GM23338 (cell line): Measurements from ENCODE around the gene LBX1. TPM values are rescaled to one million over a fixed set of nuclear protein-coding genes. Genes with fewer than 3 reads are reported as not detected.

Experiments used
- ATAC-seq: fragments of 200-7000 bp; cut with Tn5 transposase; 3 replicates; pipeline ENCODE4 v1.9.1; 2020
- DNase-seq: peaks from one replicate; pipeline ENCODE4 v3.0.0-alpha.2; 2015; ENCODE audit warnings: low spot score
- H2AFZ ChIP-seq: fragments of 200-600 bp; sonication (generic); 2 replicates; pipeline ENCODE4 v1.8.0; 2016; ENCODE audit warnings: antibody characterized with exemption, mild to moderate bottlenecking, moderate library complexity
- H3F3A ChIP-seq: fragments of 200-600 bp; sonication (generic); replicated peaks from 2 replicates; pipeline ENCODE4 v1.8.0; 2017; ENCODE audit warnings: antibody characterized with exemption, mixed run types, low read depth
- H3K27ac ChIP-seq: fragments of 200-600 bp; sonication (generic); 2 replicates; pipeline ENCODE4 v1.6.1; 2016; ENCODE audit warnings: low read depth
- H3K27me3 ChIP-seq: fragments of 200-600 bp; sonication (generic); 2 replicates; pipeline ENCODE4 v1.8.0; 2016; ENCODE audit warnings: mild to moderate bottlenecking, mixed run types, moderate library complexity; ENCODE audit not compliant: insufficient read depth
- H3K36me3 ChIP-seq: fragments of 200-600 bp; sonication (generic); 2 replicates; pipeline ENCODE4 v1.8.0; 2016; ENCODE audit warnings: mild to moderate bottlenecking; ENCODE audit not compliant: insufficient read depth
- H3K4me1 ChIP-seq: fragments of 200-600 bp; sonication (generic); 2 replicates; pipeline ENCODE4 v1.8.0; 2016; ENCODE audit warnings: mild to moderate bottlenecking, moderate library complexity; ENCODE audit not compliant: insufficient read depth
- H3K4me2 ChIP-seq: fragments of 200-600 bp; sonication (generic); 2 replicates; pipeline ENCODE4 v1.7.1; 2017; ENCODE audit warnings: mixed run types
- H3K4me3 ChIP-seq: fragments of 200-600 bp; sonication (generic); 2 replicates; pipeline ENCODE4 v1.6.1; 2016; ENCODE audit warnings: mixed run types
- H3K79me2 ChIP-seq: fragments of 200-600 bp; sonication (generic); replicated peaks from 2 replicates; pipeline ENCODE4 v1.8.0; 2017; ENCODE audit warnings: mild to moderate bottlenecking; ENCODE audit not compliant: insufficient read depth
- H3K9me2 ChIP-seq: fragments of 200-600 bp; sonication (generic); 2 replicates; pipeline ENCODE4 v1.8.0; 2017; ENCODE audit not compliant: insufficient read depth
- H4K20me1 ChIP-seq: fragments of 200-600 bp; sonication (generic); replicated peaks from 2 replicates; pipeline ENCODE4 v1.8.0; 2017; ENCODE audit warnings: mild to moderate bottlenecking; ENCODE audit not compliant: insufficient read depth
- H3K27ac Mint-ChIP-seq: 2 replicates; pipeline ENCODE4 v1.8.0; 2020; ENCODE audit warnings: inconsistent platforms, mild to moderate bottlenecking, moderate library complexity, mixed read lengths
- H3K27me3 Mint-ChIP-seq: 3 replicates; pipeline ENCODE4 v1.8.0; 2022; ENCODE audit warnings: low read depth, mild to moderate bottlenecking, moderate library complexity, mixed read lengths, inconsistent platforms; ENCODE audit not compliant: insufficient read depth, poor library complexity
- H3K36me3 Mint-ChIP-seq: 3 replicates; pipeline ENCODE4 v1.8.0; 2021; ENCODE audit warnings: low read depth, mild to moderate bottlenecking, inconsistent platforms, moderate library complexity, mixed read lengths
- H3K4me1 Mint-ChIP-seq: 3 replicates; pipeline ENCODE4 v1.8.0; 2020; ENCODE audit warnings: mild to moderate bottlenecking, inconsistent platforms, mixed read lengths
- H3K4me3 Mint-ChIP-seq: 3 replicates; pipeline ENCODE4 v1.8.0; 2021; ENCODE audit warnings: moderate library complexity, mild to moderate bottlenecking, inconsistent platforms, mixed read lengths
- H3K9me3 Mint-ChIP-seq: 3 replicates; pipeline ENCODE4 v1.8.0; 2020; ENCODE audit warnings: moderate library complexity, mild to moderate bottlenecking, inconsistent platforms, mixed read lengths
- ETS1 ChIP-seq: IDR thresholded peaks from 2 replicates; pipeline ENCODE4 v1.6.1; 2016; ENCODE audit warnings: antibody characterized with exemption
- EZH2 ChIP-seq: fragments of 200-600 bp; sonication (generic); IDR thresholded peaks from one replicate; pipeline ENCODE4 v1.8.0; 2017; ENCODE audit warnings: antibody characterized with exemption, mild to moderate bottlenecking, low read depth; ENCODE audit not compliant: unreplicated experiment
- REST ChIP-seq: IDR thresholded peaks from one replicate; pipeline ENCODE4 v1.6.1; 2018; ENCODE audit warnings: antibody characterized with exemption; ENCODE audit not compliant: unreplicated experiment
- polyA plus RNA-seq: library from polyadenylated mRNA; unstranded; fragments of >200 nt; fragmentation: Nextera tagmentation; extraction: Ambion mirVana; gene quantifications from 2 replicates; pipeline ENCODE4 v1.2.1, GENCODE V29; 2016
- total RNA-seq: library from RNA; depleted of rRNA; stranded (reverse); fragments of >200 nt; shearing (Covaris generic); gene quantifications from 2 replicates; pipeline ENCODE4 v1.2.3, GENCODE V29; 2014

The LBX1 gene
- total and polyA plus RNA-seq, 2 experiments from 2014 or later, result not detected

GRCh38 chr10:101233863-101234262 is 4.6 kb upstream of the LBX1 start:
- Mint-ChIP-seq H3K9me3 (peaks cover 8% of the 10 kb centered on the region; the same call in 2 of the 3 replicates), H3K27me3 (peaks cover 98% of the 10 kb centered on the region)
- no peak for ATAC-seq

GRCh38 chr10:101233443-101233842 is 4.2 kb upstream of the LBX1 start:
- H3F3A ChIP-seq, result peaks cover 14% of the 10 kb centered on the region; the same call in 1 of the 2 replicates
- no peaks in the 10 kb centered on the region for H3K36me3 ChIP-seq
- H3K27me3 ChIP-seq, result peaks cover 100% of the 10 kb centered on the region
- Mint-ChIP-seq H3K9me3 (peaks cover 8% of the 10 kb centered on the region; the same call in 2 of the 3 replicates), H3K4me1 (peaks cover 29% of the 10 kb centered on the region), H3K27ac (no peak overlapping the region), H3K36me3 (no peaks in the 10 kb centered on the region), H3K4me3 (no peak overlapping the region; the same call in 2 of the 3 replicates), H3K27me3 (peaks cover 97% of the 10 kb centered on the region)
- no peaks in the 10 kb centered on the region for H3K9me2 ChIP-seq
- H3K4me2 ChIP-seq, result no peak overlapping the region
- H3K4me3 ChIP-seq, result no peak overlapping the region
- peaks cover 15% of the 10 kb centered on the region for H4K20me1 ChIP-seq
- H2AFZ ChIP-seq, result no peak overlapping the region
- no peaks in the 10 kb centered on the region for H3K79me2 ChIP-seq
- peaks cover 35% of the 10 kb centered on the region; the same call in 1 of the 2 replicates for H3K4me1 ChIP-seq
- no peak for DNase-seq
- no peak overlapping the region for H3K27ac ChIP-seq
- no peak for ATAC-seq
- peak; percentile 48 for TF ChIP-seq EZH2
- no peak for TF ChIP-seq ETS1

More at GRCh38 chr10:101233863-101234262, 4.6 kb upstream of the LBX1 start:
- H3F3A ChIP-seq, result peaks cover 14% of the 10 kb centered on the region; the same call in 1 of the 2 replicates
- peak; percentile 20 for DNase-seq
- H4K20me1 ChIP-seq, result peaks cover 15% of the 10 kb centered on the region
- H3K27ac ChIP-seq, result no peak overlapping the region
- H3K36me3 ChIP-seq, result no peaks in the 10 kb centered on the region
- H3K9me2 ChIP-seq, result no peaks in the 10 kb centered on the region
- H3K36me3 Mint-ChIP-seq, result no peaks in the 10 kb centered on the region
- no peak overlapping the region for H3K27ac Mint-ChIP-seq
- peaks cover 35% of the 10 kb centered on the region; the same call in 1 of the 2 replicates for H3K4me1 ChIP-seq
- no peak overlapping the region for H3K4me2 ChIP-seq
- H3K79me2 ChIP-seq, result no peaks in the 10 kb centered on the region
- peaks cover 29% of the 10 kb centered on the region for H3K4me1 Mint-ChIP-seq
- peaks cover 100% of the 10 kb centered on the region for H3K27me3 ChIP-seq
- TF ChIP-seq REST, result no peak
- TF ChIP-seq EZH2, result peak; percentile 13
- no peak overlapping the region for H3K4me3 Mint-ChIP-seq
- H2AFZ ChIP-seq, result no peak overlapping the region
- H3K4me3 ChIP-seq, result no peak overlapping the region
